Germinal center (tissue), 1 donor: ENCODE results near the gene ATP2A3.

ENCODE experiments used
- DNase-seq: peaks from one replicate; pipeline ENCODE4 v3.0.0; 2012; ENCODE audit warnings: mixed read lengths, low spot score

The ATP2A3 gene

GRCh38 chr17:3964203-3965117 lies at the start of gene ATP2A3:
Gene ATP2A3 (minus strand): TSS chr17:3964437. CDS start chr17:3964291, 146 bp downstream.
- DNase-seq: peak; percentile 83

GRCh38 chr17:4010754-4011153 lies 46.5 kb upstream of the ATP2A3 start:
- no peak for DNase-seq

GRCh38 chr17:4009186-4009785 lies 45.0 kb upstream of the ATP2A3 start:
- no peak for DNase-seq

GRCh38 chr17:4008441-4009185 lies 44.4 kb upstream of the ATP2A3 start:
- no peak for DNase-seq

GRCh38 chr17:4008082-4008435 lies 43.8 kb upstream of the ATP2A3 start:
- no peak for DNase-seq

GRCh38 chr17:4007346-4008081 lies 43.3 kb upstream of the ATP2A3 start:
- DNase-seq: no peak

GRCh38 chr17:4006745-4007211 lies 42.5 kb upstream of the ATP2A3 start:
- no peak for DNase-seq

GRCh38 chr17:4006165-4006589 lies 41.9 kb upstream of the ATP2A3 start:
- DNase-seq: no peak

GRCh38 chr17:4005296-4006164 lies 41.3 kb upstream of the ATP2A3 start:
- no peak for DNase-seq

- peak; percentile 87 for DNase-seq
Measured at GRCh38 chr17:4004517-4005295, 40.5 kb upstream of the ATP2A3 start.

GRCh38 chr17:4003501-4004421 lies 39.5 kb upstream of the ATP2A3 start:
- no peak for DNase-seq

GRCh38 chr17:4003131-4003500 lies 38.9 kb upstream of the ATP2A3 start:
- no peak for DNase-seq

- DNase-seq: no peak
Measured at GRCh38 chr17:4001048-4001590, 36.9 kb upstream of the ATP2A3 start.

GRCh38 chr17:3998436-3998835 lies 34.2 kb upstream of the ATP2A3 start:
- DNase-seq: no peak

- DNase-seq: no peak
Measured at GRCh38 chr17:3995067-3995466, 30.8 kb upstream of the ATP2A3 start.

GRCh38 chr17:3994221-3994576 lies 30.0 kb upstream of the ATP2A3 start:
- DNase-seq: no peak

GRCh38 chr17:3993493-3994220 lies 29.4 kb upstream of the ATP2A3 start:
- no peak for DNase-seq

GRCh38 chr17:3992370-3992769 lies 28.1 kb upstream of the ATP2A3 start:
- DNase-seq: no peak
